ENCODE measurements around the gene MUC4. TPM values are rescaled to one million over a fixed set of nuclear protein-coding genes. Genes with fewer than 3 reads are reported as not detected.
A peak's percentile ranks its signal among the peaks of the same experiment; 100 is the strongest.

The MUC4 gene
- total and polyA plus RNA-seq, 9 of the 15 experiments (the other 6 are each of a cell fraction or from before 2014, with no cell fraction given): under 0.01 to 0.21 (median 0.10) TPM; not detected in 4

DNA sequence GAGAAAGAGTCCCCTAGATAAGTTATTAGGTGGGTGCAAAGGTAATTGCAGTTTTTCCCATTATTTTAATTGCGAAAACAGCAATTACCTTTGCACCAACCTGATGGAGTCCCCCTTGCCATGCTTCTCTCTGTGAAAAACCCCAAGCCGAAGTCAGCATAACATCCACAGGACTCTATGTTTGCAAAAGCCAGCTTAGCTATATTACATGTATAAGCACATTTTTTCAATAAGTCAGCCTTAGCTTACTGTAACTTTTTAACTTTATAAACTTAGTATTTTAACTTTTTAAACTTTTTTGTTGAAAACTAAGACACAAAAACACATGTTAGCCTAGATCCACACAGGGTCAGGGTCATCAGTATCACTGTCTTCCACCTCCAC, 112.3 kb downstream of the MUC4 start:
- DNase-seq (ENCODE audit: extremely low read depth in 1 of 4, low spot score in 3 of 4) (no peak), ATAC-seq (no peak), FAIRE-seq (no peak)
- no TSS peak for BruUV-seq (replicated peaks)
- Histone ChIP-seq H4K20me1 (replicated peaks; ENCODE audit: control insufficient read depth, insufficient read depth, low read length) (no peaks in the 10 kb centered on the region), H3K79me2 (ENCODE audit: control insufficient read depth, insufficient read depth, low read length) (no peaks in the 10 kb centered on the region), H3K27ac (ENCODE audit: extremely low read depth, low read depth, low read length) (no peak overlapping the region), H3K9ac (ENCODE audit: insufficient read depth in 1 of 2, low read depth in 2 of 2, low read length in 2 of 2) (no peak overlapping the region), H3K4me2 (ENCODE audit: insufficient read depth, low read length) (no peak overlapping the region), H3K9me3 (replicated peaks; ENCODE audit: control insufficient read depth, insufficient read depth, low read depth, low read length) (no peaks in the 10 kb centered on the region), H3K36me3 (ENCODE audit: control insufficient read depth, insufficient read depth, low read length) (peaks cover 37% of the 10 kb centered on the region), H3K27me3 (ENCODE audit: control insufficient read depth in 2 of 2, insufficient read depth in 2 of 2, low read length in 2 of 2) (no peaks in the 10 kb centered on the region), H3K4me3 (no peak overlapping the region), H3K4me1 (replicated peaks in 1 of 2; ENCODE audit: control insufficient read depth in 2 of 2, insufficient read depth in 2 of 2, low read length in 2 of 2) (peaks cover 7 to 16% of the 10 kb centered on the region in 2 experiments; a peak in 3 of 5 replicates), H3K9me1 (ENCODE audit: control insufficient read depth, insufficient read depth, low read length) (no peaks in the 10 kb centered on the region), H2AFZ (ENCODE audit: low read depth, low read length) (no peak overlapping the region)
- intact Hi-C loops (cut with micrococcal nuclease) (no loop called here), in situ Hi-C loops (cut with MboI) (no loop called here)
- 93% methylated on average over 2 of the region's 2 CpGs for WGBS (ENCODE audit: insufficient coverage, low coverage, missing lambda C conversion rate)
- ChIA-PET CTCF (ENCODE audit: low intra/inter-chr PET ratio) (no interaction called here), POLR2A (interaction anchor here (0.6 to 3.7 kb wide), 2 partner anchors 8 to 60 kb away, joined by 3 to 23 read pairs; no protein-coding TSS in a partner anchor)
- TF ChIP-seq ZNF436 (CRISPR knock-in tag; IDR thresholded peaks at IDR 0.05) (no peak), FOXA1 (IDR thresholded peaks at IDR 0.05; ENCODE audit: borderline replicate concordance) (0 out of 2 replicates have a peak, but pooled peaks have one; percentile 16), ZNF316 (IDR thresholded peaks at IDR 0.05) (peak; percentile 69), ZNF507 (tag; conservative IDR thresholded peaks at IDR 0.05) (no peak), TCF3 (CRISPR knock-in tag; IDR thresholded peaks at IDR 0.05) (no peak), HMGN3 (IDR thresholded peaks at IDR 0.05; ENCODE audit: borderline replicate concordance, extremely low read depth, insufficient read length, low read depth, low read length) (no peak), PHF21A (IDR thresholded peaks at IDR 0.05; ENCODE audit: borderline replicate concordance, low read depth) (no peak), ZBTB1 (CRISPR knock-in tag; IDR thresholded peaks at IDR 0.05; ENCODE audit: borderline replicate concordance, low read depth) (no peak), MTF1 (CRISPR knock-in tag; IDR thresholded peaks at IDR 0.05; ENCODE audit: borderline replicate concordance) (no peak), POLR2AphosphoS5 (IDR thresholded peaks at IDR 0.05; ENCODE audit: control insufficient read depth, insufficient read depth, low read depth, low read length) (0 out of 2 replicates have a peak, but pooled peaks have one; percentile 9), MEIS2 (IDR thresholded peaks at IDR 0.05; ENCODE audit: partially characterized antibody) (peak; percentile 10), KLF10 (CRISPR knock-in tag; IDR thresholded peaks at IDR 0.05) (0 out of 2 replicates have a peak, but pooled peaks have one; percentile 45), CHD1 (IDR thresholded peaks at IDR 0.05; ENCODE audit: low read length) (no peak)
- TF ChIP-seq, protein P1, sequence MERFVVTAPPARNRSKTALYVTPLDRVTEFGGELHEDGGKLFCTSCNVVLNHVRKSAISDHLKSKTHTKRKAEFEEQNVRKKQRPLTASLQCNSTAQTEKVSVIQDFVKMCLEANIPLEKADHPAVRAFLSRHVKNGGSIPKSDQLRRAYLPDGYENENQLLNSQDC (CRISPR knock-in tag; IDR thresholded peaks at IDR 0.05): no peak
- TF ChIP-seq, protein P2, sequence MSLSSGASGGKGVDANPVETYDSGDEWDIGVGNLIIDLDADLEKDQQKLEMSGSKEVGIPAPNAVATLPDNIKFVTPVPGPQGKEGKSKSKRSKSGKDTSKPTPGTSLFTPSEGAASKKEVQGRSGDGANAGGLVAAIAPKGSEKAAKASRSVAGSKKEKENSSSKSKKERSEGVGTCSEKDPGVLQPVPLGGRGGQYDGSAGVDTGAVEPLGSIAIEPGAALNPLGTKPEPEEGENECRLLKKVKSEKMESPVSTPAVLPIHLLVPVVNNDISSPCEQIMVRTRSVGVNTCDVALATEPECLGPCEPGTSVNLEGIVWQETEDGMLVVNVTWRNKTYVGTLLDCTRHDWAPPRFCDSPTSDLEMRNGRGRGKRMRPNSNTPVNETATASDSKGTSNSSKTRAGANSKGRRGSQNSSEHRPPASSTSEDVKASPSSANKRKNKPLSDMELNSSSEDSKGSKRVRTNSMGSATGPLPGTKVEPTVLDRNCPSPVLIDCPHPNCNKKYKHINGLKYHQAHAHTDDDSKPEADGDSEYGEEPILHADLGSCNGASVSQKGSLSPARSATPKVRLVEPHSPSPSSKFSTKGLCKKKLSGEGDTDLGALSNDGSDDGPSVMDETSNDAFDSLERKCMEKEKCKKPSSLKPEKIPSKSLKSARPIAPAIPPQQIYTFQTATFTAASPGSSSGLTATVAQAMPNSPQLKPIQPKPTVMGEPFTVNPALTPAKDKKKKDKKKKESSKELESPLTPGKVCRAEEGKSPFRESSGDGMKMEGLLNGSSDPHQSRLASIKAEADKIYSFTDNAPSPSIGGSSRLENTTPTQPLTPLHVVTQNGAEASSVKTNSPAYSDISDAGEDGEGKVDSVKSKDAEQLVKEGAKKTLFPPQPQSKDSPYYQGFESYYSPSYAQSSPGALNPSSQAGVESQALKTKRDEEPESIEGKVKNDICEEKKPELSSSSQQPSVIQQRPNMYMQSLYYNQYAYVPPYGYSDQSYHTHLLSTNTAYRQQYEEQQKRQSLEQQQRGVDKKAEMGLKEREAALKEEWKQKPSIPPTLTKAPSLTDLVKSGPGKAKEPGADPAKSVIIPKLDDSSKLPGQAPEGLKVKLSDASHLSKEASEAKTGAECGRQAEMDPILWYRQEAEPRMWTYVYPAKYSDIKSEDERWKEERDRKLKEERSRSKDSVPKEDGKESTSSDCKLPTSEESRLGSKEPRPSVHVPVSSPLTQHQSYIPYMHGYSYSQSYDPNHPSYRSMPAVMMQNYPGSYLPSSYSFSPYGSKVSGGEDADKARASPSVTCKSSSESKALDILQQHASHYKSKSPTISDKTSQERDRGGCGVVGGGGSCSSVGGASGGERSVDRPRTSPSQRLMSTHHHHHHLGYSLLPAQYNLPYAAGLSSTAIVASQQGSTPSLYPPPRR (CRISPR knock-in tag; IDR thresholded peaks at IDR 0.05; ENCODE audit: borderline replicate concordance): no peak
- TF ChIP-seq, protein P3, sequence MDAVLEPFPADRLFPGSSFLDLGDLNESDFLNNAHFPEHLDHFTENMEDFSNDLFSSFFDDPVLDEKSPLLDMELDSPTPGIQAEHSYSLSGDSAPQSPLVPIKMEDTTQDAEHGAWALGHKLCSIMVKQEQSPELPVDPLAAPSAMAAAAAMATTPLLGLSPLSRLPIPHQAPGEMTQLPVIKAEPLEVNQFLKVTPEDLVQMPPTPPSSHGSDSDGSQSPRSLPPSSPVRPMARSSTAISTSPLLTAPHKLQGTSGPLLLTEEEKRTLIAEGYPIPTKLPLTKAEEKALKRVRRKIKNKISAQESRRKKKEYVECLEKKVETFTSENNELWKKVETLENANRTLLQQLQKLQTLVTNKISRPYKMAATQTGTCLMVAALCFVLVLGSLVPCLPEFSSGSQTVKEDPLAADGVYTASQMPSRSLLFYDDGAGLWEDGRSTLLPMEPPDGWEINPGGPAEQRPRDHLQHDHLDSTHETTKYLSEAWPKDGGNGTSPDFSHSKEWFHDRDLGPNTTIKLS (IDR thresholded peaks at IDR 0.05; ENCODE audit: borderline replicate concordance, low read depth): 0 out of 2 replicates have a peak, but pooled peaks have one; percentile 38

All from K562 (cell line).